ENCODE results near the gene TTC7B. TPM values are rescaled to one million over a fixed set of nuclear protein-coding genes. Genes with fewer than 3 reads are reported as not detected.

TTC7B gene
- polyA plus RNA-seq, 1 donor from 2014 or later = 19.9 TPM

- H3K9me3 ChIP-seq (ENCODE audit: low read length) = no peaks in the 10 kb centered on the region
- no peak overlapping the region for H3K4me3 ChIP-seq (ENCODE audit: low read length)
- no peaks in the 10 kb centered on the region for H4K20me1 ChIP-seq (ENCODE audit: insufficient read depth)
- no peaks in the 10 kb centered on the region for H3K9me2 ChIP-seq (ENCODE audit: insufficient read depth, low read length)
- TF ChIP-seq POLR2AphosphoS5 (IDR thresholded peaks at IDR 0.05) (no peak), EZH2 (IDR thresholded peaks at IDR 0.05; ENCODE audit: borderline replicate concordance, insufficient read depth, low read length, poor library complexity, severe bottlenecking) (no peak), SMC3 (conservative IDR thresholded peaks at IDR 0.05; ENCODE audit: poor library complexity) (no peak), CTCF (IDR thresholded peaks at IDR 0.05; ENCODE audit: poor library complexity, severe bottlenecking) (no peak), MXI1 (conservative IDR thresholded peaks at IDR 0.05; ENCODE audit: poor library complexity, severe bottlenecking) (no peak), EP300 (conservative IDR thresholded peaks at IDR 0.05; ENCODE audit: poor library complexity, severe bottlenecking) (no peak), RAD21 (conservative IDR thresholded peaks at IDR 0.05) (no peak), TAF1 (IDR thresholded peaks at IDR 0.05; ENCODE audit: low read depth) (no peak)
- TF ChIP-seq, protein P1, sequence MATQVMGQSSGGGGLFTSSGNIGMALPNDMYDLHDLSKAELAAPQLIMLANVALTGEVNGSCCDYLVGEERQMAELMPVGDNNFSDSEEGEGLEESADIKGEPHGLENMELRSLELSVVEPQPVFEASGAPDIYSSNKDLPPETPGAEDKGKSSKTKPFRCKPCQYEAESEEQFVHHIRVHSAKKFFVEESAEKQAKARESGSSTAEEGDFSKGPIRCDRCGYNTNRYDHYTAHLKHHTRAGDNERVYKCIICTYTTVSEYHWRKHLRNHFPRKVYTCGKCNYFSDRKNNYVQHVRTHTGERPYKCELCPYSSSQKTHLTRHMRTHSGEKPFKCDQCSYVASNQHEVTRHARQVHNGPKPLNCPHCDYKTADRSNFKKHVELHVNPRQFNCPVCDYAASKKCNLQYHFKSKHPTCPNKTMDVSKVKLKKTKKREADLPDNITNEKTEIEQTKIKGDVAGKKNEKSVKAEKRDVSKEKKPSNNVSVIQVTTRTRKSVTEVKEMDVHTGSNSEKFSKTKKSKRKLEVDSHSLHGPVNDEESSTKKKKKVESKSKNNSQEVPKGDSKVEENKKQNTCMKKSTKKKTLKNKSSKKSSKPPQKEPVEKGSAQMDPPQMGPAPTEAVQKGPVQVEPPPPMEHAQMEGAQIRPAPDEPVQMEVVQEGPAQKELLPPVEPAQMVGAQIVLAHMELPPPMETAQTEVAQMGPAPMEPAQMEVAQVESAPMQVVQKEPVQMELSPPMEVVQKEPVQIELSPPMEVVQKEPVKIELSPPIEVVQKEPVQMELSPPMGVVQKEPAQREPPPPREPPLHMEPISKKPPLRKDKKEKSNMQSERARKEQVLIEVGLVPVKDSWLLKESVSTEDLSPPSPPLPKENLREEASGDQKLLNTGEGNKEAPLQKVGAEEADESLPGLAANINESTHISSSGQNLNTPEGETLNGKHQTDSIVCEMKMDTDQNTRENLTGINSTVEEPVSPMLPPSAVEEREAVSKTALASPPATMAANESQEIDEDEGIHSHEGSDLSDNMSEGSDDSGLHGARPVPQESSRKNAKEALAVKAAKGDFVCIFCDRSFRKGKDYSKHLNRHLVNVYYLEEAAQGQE (IDR thresholded peaks at IDR 0.05; ENCODE audit: borderline replicate concordance) = no peak
- no peaks in the 10 kb centered on the region for H3K27me3 ChIP-seq (ENCODE audit: insufficient read depth, low read depth, low read length)
- no peak overlapping the region for H3K9ac ChIP-seq (ENCODE audit: low read length)
- no peaks in the 10 kb centered on the region for H3K36me3 ChIP-seq (ENCODE audit: insufficient read depth, low read length)
- no peak overlapping the region for H2AFZ ChIP-seq (ENCODE audit: low read depth, low read length)
- H3K79me2 ChIP-seq (replicated peaks; ENCODE audit: insufficient read depth, low read length) = no peaks in the 10 kb centered on the region
- H3F3A ChIP-seq (ENCODE audit: insufficient read depth, low read length, poor library complexity, severe bottlenecking) = no peaks in the 10 kb centered on the region
- H3K4me2 ChIP-seq (ENCODE audit: low read length) = no peak overlapping the region
- no peak overlapping the region for H3K27ac ChIP-seq (ENCODE audit: low read length)
These were observed 301.7 kb downstream of the TTC7B start for GRCh38 chr14:90514566-90514965.

DNA sequence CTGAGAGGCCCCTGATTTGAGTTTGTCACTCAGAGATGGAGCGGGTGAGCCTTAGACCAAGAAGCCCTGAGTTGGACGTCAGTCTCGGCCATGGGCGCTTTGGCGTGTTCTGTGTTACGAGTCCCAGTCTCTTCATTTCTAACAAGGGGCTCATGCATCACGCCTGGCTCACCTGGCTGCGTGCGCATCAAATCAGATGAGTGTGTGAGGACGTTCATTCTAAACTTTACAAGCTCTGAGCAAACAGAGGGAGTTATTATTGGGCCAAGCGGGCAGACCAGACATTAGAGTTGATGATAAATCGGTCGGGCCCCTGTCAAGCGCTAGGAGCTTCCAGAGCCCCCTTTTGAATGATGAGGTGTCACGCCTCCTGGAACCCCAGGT, 302.2 kb downstream of the TTC7B start:
- Histone ChIP-seq H3K79me2 (replicated peaks; ENCODE audit: insufficient read depth, low read length) (no peaks in the 10 kb centered on the region), H3K9ac (ENCODE audit: low read length) (no peak overlapping the region), H3K27ac (ENCODE audit: low read length) (no peak overlapping the region), H4K20me1 (ENCODE audit: insufficient read depth) (no peaks in the 10 kb centered on the region), H3K4me3 (ENCODE audit: low read length) (no peak overlapping the region), H3K4me2 (ENCODE audit: low read length) (no peak overlapping the region), H3K36me3 (ENCODE audit: insufficient read depth, low read length) (no peaks in the 10 kb centered on the region), H3F3A (ENCODE audit: insufficient read depth, low read length, poor library complexity, severe bottlenecking) (no peaks in the 10 kb centered on the region), H3K27me3 (ENCODE audit: insufficient read depth, low read depth, low read length) (no peaks in the 10 kb centered on the region), H3K9me2 (ENCODE audit: insufficient read depth, low read length) (no peaks in the 10 kb centered on the region), H2AFZ (ENCODE audit: low read depth, low read length) (no peak overlapping the region), H3K9me3 (ENCODE audit: low read length) (no peaks in the 10 kb centered on the region)
- TF ChIP-seq SMC3 (conservative IDR thresholded peaks at IDR 0.05; ENCODE audit: poor library complexity) = no peak
